Measurements from ENCODE around the gene FOXP2.

DNA sequence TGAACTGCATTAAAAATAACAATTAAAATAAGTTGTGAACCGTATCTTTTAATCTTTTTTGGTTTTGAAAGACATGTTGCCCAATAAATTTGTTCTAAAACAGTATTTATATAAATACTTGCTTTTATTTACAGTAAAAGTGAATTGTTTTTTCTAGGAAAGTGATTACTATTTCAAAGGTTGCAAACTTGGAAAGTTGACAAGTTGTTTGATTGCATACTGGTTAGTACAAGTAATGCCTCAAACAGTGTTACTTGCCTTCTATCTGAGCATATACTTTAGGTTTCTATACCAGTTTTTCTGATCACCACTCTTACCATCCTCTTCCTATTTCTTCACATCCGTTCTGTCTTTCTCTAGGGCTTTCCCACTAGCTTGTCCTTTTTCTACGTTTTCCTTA is 212.6 kb downstream of the FOXP2 start:
- TF ChIP-seq POLR2AphosphoS5 (IDR thresholded peaks at IDR 0.05; ENCODE audit: low read depth, low read length) (no peak), PAX5 (IDR thresholded peaks at IDR 0.05; ENCODE audit: insufficient read depth, low read length, severe bottlenecking) (no peak), POLR2A (IDR thresholded peaks at IDR 0.05; ENCODE audit: low read depth, low read length) (no peak), TAF1 (IDR thresholded peaks at IDR 0.05; ENCODE audit: low read depth, low read length) (no peak), SPI1 (IDR thresholded peaks at IDR 0.05; ENCODE audit: low read depth, low read length) (no peak)

Measured in GM12891 (cell line).